ENCODE results near the gene ANKMY1. TPM values are rescaled to one million over a fixed set of nuclear protein-coding genes. Genes with fewer than 3 reads are reported as not detected.

Gene ANKMY1
- total and polyA plus RNA-seq, 2 of the 13 experiments (the other 11 are each of a cell fraction or from before 2014, with no cell fraction given), result 11.7 to 18.8 TPM

- TF ChIP-seq TFE3 (CRISPR knock-in tag; IDR thresholded peaks at IDR 0.05) (0 out of 2 replicates have a peak, but pooled peaks have one; percentile 39), GFI1 (CRISPR knock-in tag; IDR thresholded peaks at IDR 0.05; ENCODE audit: borderline replicate concordance) (no peak), NFKBIZ (CRISPR knock-in tag; IDR thresholded peaks at IDR 0.05) (peak; percentile 56; the same call in 1 of the 2 replicates), ZNF331 (CRISPR knock-in tag; IDR thresholded peaks at IDR 0.05) (no peak), ZNF335 (CRISPR knock-in tag; IDR thresholded peaks at IDR 0.05) (no peak), MNT (IDR thresholded peaks at IDR 0.05) (no peak), ZNF383 (CRISPR knock-in tag; IDR thresholded peaks at IDR 0.05; ENCODE audit: borderline replicate concordance) (peak; percentile 83; the same call in 1 of the 2 replicates), ZSCAN9 (CRISPR knock-in tag; IDR thresholded peaks at IDR 0.05; ENCODE audit: borderline replicate concordance) (peak; percentile 52; the same call in 1 of the 2 replicates), E2F2 (CRISPR knock-in tag; IDR thresholded peaks at IDR 0.05; ENCODE audit: borderline replicate concordance) (no peak), TRIM22 (IDR thresholded peaks at IDR 0.05) (no peak), POLR2AphosphoS2 (IDR thresholded peaks at IDR 0.05; ENCODE audit: low read depth, low read length) (no peak), SMAD3 (CRISPR knock-in tag; IDR thresholded peaks at IDR 0.05) (no peak), TEAD2 (CRISPR knock-in tag; IDR thresholded peaks at IDR 0.05) (no peak), ZFYVE20 (CRISPR knock-in tag; IDR thresholded peaks at IDR 0.05; ENCODE audit: borderline replicate concordance, low read depth) (0 out of 2 replicates have a peak, but pooled peaks have one; percentile 20), YEATS2 (CRISPR knock-in tag; IDR thresholded peaks at IDR 0.05; ENCODE audit: borderline replicate concordance) (no peak; the same call in 1 of the 2 replicates), POGZ (CRISPR knock-in tag; IDR thresholded peaks at IDR 0.05) (peak; percentile 35; the same call in 1 of the 2 replicates), PBX3 (CRISPR knock-in tag; IDR thresholded peaks at IDR 0.05; ENCODE audit: borderline replicate concordance) (no peak), THAP11 (CRISPR knock-in tag; IDR thresholded peaks at IDR 0.05) (peak; percentile 18; the same call in 1 of the 2 replicates), ISX (CRISPR knock-in tag; conservative IDR thresholded peaks at IDR 0.05) (no peak), ZNF446 (CRISPR knock-in tag; IDR thresholded peaks at IDR 0.05) (no peak), SATB2 (CRISPR knock-in tag; IDR thresholded peaks at IDR 0.05) (no peak), ZNF781 (CRISPR knock-in tag; IDR thresholded peaks at IDR 0.05; ENCODE audit: borderline replicate concordance, not compliant biosample characterization) (no peak), HOXA7 (CRISPR knock-in tag; IDR thresholded peaks at IDR 0.05) (peak; percentile 55; the same call in 1 of the 2 replicates), ZFP1 (CRISPR knock-in tag; IDR thresholded peaks at IDR 0.05) (no peak)
These were observed 47.3 kb upstream of the ANKMY1 start (continued) for GRCh38 chr2:240604939-240605716.

Measured in HepG2 (cell line).